ENCODE results near the gene IRAG1.

- TF ChIP-seq CTCF (conservative IDR thresholded peaks at IDR 0.05; ENCODE audit: low read length) = no peak
- no peak for TF ChIP-seq EZH2phosphoT487 (IDR thresholded peaks at IDR 0.05; ENCODE audit: borderline replicate concordance, low read depth, low read length)
Observed at GRCh38 chr11:10664496-10664895, 29.1 kb downstream of the IRAG1 start.

Measured in OCI-LY7 (cell line).